Astrocyte of the hippocampus (primary cell): Measurements from ENCODE around the gene CRABP2.
A peak's percentile ranks its signal among the peaks of the same experiment; 100 is the strongest.

Source experiments
- DNase-seq: peaks from one replicate; pipeline ENCODE4 v3.0.0; 2011; ENCODE audit warnings: low read depth, low spot score

The CRABP2 gene

GRCh38 chr1:156655151-156655903 lies 50.1 kb downstream of the CRABP2 start:
- no peak for DNase-seq

DNA sequence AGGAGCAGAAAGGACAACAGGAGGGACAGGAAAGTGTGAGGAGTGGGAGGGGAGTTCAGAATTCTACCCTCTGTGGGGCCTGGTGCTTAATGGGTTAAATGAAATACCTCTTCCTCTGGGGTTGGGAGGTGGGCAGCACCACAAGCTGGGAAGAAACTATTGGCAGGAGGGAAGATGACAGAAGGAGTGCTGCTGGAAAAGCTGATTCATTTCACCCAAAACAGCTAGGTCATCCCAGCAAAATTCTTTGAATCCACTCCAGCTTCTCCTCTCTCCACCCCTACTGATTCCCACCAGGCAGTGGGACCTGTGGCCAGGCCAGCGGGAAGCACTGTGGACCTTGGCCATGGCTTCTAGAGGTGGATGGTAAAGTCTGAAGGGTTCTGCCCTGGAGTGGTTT lies 50.7 kb downstream of the CRABP2 start:
- DNase-seq = no peak

- DNase-seq = no peak
Observed at GRCh38 chr1:156652992-156653355, 52.4 kb downstream of the CRABP2 start.

DNA sequence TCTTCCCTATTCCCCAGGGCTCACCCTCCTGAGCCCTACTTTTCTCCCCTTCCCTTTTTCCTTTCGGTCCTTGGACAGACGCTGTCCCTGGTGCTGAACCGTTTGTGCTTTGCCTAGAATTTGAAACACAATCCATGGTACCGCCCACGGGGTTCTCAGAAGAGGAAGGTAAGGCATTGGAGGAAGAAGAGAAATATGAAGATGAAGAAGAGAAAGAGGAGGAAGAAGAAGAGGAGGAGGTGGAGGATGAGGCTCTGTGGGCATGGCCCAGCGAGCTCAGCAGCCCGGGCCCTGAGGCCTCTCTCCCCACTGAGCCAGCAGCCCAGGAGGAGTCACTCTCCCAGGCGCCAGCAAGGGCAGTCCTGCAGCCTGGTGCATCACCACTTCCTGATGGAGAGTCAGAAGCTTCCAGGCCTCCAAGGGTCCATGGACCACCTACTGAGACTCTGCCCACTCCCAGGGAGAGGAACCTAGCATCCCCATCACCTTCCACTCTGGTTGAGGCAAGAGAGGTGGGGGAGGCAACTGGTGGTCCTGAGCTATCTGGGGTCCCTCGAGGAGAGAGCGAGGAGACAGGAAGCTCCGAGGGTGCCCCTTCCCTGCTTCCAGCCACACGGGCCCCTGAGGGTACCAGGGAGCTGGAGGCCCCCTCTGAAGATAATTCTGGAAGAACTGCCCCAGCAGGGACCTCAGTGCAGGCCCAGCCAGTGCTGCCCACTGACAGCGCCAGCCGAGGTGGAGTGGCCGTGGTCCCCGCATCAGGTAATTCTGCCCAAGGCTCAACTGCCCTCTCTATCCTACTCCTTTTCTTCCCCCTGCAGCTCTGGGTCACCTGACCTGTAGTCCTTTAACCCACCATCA lies 53.0 kb downstream of the CRABP2 start:
- DNase-seq = peak; percentile 77
